Sigmoid colon (tissue), 7 donors: ENCODE data around the gene FLNA. TPM values are rescaled to one million over a fixed set of nuclear protein-coding genes. Genes with fewer than 3 reads are reported as not detected.
A peak's percentile ranks its signal among the peaks of the same experiment; 100 is the strongest.

Source experiments
- DNase-seq: peaks from one replicate; pipeline ENCODE4 v3.0.0-alpha.2; 2019
- H3K27ac ChIP-seq, 4 donors: fragments of 200-600 bp; sonication (generic); one replicate each; pipeline ENCODE4 v1.5.1; 2016 to 2019; ENCODE audit warnings: mild to moderate bottlenecking in 1 of 4
- H3K27me3 ChIP-seq, 3 donors: fragments of 200-600 bp; sonication (generic); one replicate each; pipeline ENCODE4 v1.5.1; 2019; ENCODE audit warnings: mild to moderate bottlenecking in 1 of 3
- H3K36me3 ChIP-seq, 4 donors: fragments of 200-600 bp; sonication (generic); one replicate each; pipeline ENCODE4 v1.5.1; 2016 to 2019
- H3K4me1 ChIP-seq, 4 donors: fragments of 200-600 bp; sonication (generic); one replicate each; pipeline ENCODE4 v1.5.1; 2017 to 2019
- H3K4me3 ChIP-seq, 4 donors: fragments of 200-600 bp; sonication (generic); one replicate each; pipeline ENCODE4 v1.5.1; 2017 to 2019; ENCODE audit warnings: mild to moderate bottlenecking in 2 of 4, moderate library complexity in 1 of 4
- H3K9me3 ChIP-seq, 4 donors: fragments of 200-600 bp in 3 of 4; sonication (generic) in 3 of 4; one replicate each; pipeline versions ENCODE4 v1.5.1 to v1.6.1; 2013 to 2019
- EP300 ChIP-seq, 4 donors: sonication (generic); formaldehyde crosslinking; IDR thresholded peaks; one replicate each; pipeline ENCODE4 v1.6.1; 2017; ENCODE audit warnings: antibody characterized with exemption in 4 of 4
- POLR2A ChIP-seq, 2 donors: fragments of 450-650 bp; IDR thresholded peaks; one replicate each; pipeline ENCODE4 v1.6.1; 2016; ENCODE audit warnings: antibody characterized with exemption in 2 of 2, mild to moderate bottlenecking in 2 of 2, moderate library complexity in 2 of 2
- POLR2AphosphoS5 ChIP-seq, 4 donors: sonication (generic); formaldehyde crosslinking; IDR thresholded peaks; one replicate each; pipeline ENCODE4 v1.6.1; 2017; ENCODE audit warnings: antibody characterized with exemption in 4 of 4
- WGBS, 2 donors: extraction: QIAGEN DNeasy Blood & Tissue Kit; methylation state at CpG; one replicate each; pipeline ENCODE4 v1.1.7; 2013; 5-methylcytosine and 5-hydroxymethylcytosine counted together
- intact Hi-C: fragments of 100-400 bp; cut with DNase I; formaldehyde crosslinking; loops from one replicate; pipeline ENCODE4 v1.15.1; 2023
- polyA plus RNA-seq, 3 donors: library from polyadenylated mRNA; stranded (reverse); fragments of 200-250 nt; gene quantifications; one replicate each; pipeline ENCODE4 v1.2.3, GENCODE V29; 2013
- total RNA-seq, 4 donors: library from RNA; depleted of rRNA; stranded (reverse); fragments of >200 nt; gene quantifications; one replicate each; pipeline ENCODE4 v1.1.0, GENCODE V29; 2016
- TF ChIP-seq, protein P1 (sequence below), 4 experiments: fragments of 450-650 bp in 3 of 4; fragments of 200-600 bp in 1 of 4; IDR thresholded peaks; one replicate each; pipeline ENCODE4 v1.5.1; 2016 to 2019; ENCODE audit warnings: antibody characterized with exemption in 4 of 4, mild to moderate bottlenecking in 3 of 4, moderate library complexity in 2 of 4
- donor health status: healthy with polysubstance abuse.
- donor health status: Bipolar disorder and iron deficiency.
- donor health status: healthy.

The FLNA gene
- total and polyA plus RNA-seq, 7 donors, result 27.0 to 9,435 (median 2,494) TPM

DNA sequence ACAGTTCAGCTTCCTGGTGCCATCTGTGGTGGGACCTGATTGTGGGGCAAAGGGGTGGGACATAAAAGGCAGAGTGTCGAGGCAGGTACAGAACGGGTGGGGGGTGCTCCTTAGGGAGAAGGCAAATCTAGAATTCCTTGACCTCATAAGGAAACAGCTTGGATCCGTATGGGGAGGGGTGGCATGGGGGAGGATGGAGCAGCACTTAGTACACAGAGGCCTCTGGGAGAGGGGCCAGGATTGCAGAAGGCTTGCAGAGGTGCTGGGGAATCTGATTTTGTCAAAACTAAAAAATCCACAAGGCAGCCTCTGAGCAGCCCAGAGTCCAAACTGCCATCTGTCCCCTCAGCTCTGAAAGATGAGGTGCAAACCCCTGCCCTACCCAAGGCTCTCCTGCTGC lies 2.3 kb upstream of the FLNA start:
- intact Hi-C loops, result no loop called here
- Histone ChIP-seq H3K4me1 (peaks cover 0 to 30% (median 20%) of the 10 kb centered on the region in 4 donors), H3K36me3 (peaks cover 0 to 6% (median 2%) of the 10 kb centered on the region in 4 donors), H3K4me3 (no peak overlapping the region), H3K27me3 (peaks cover 0 to 5% (median 0%) of the 10 kb centered on the region in 3 donors), H3K27ac (peak overlapping the region; percentile 98 to 99 (median 98)), H3K9me3 (no peaks in the 10 kb centered on the region)
- peak; percentile 91 for DNase-seq
- TF ChIP-seq POLR2AphosphoS5 (IDR thresholded peaks at IDR 0.05) (peak in 3 of 4 donors; percentile 22 to 34 (median 25)), EP300 (IDR thresholded peaks at IDR 0.05) (peak in 1 of 4 donors; percentile 53)
- TF ChIP-seq, protein P1, sequence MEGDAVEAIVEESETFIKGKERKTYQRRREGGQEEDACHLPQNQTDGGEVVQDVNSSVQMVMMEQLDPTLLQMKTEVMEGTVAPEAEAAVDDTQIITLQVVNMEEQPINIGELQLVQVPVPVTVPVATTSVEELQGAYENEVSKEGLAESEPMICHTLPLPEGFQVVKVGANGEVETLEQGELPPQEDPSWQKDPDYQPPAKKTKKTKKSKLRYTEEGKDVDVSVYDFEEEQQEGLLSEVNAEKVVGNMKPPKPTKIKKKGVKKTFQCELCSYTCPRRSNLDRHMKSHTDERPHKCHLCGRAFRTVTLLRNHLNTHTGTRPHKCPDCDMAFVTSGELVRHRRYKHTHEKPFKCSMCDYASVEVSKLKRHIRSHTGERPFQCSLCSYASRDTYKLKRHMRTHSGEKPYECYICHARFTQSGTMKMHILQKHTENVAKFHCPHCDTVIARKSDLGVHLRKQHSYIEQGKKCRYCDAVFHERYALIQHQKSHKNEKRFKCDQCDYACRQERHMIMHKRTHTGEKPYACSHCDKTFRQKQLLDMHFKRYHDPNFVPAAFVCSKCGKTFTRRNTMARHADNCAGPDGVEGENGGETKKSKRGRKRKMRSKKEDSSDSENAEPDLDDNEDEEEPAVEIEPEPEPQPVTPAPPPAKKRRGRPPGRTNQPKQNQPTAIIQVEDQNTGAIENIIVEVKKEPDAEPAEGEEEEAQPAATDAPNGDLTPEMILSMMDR (IDR thresholded peaks at IDR 0.05), result no peak
- 72 to 82% methylated on average over 3 of the region's 3 CpGs for WGBS, 2 donors

- no peak for DNase-seq
- peaks cover 0 to 17% (median 10%) of the 10 kb centered on the region in 4 donors for H3K4me1 ChIP-seq
- H3K27me3 ChIP-seq, result peaks cover 0 to 5% (median 0%) of the 10 kb centered on the region in 3 donors
- H3K9me3 ChIP-seq, result no peaks in the 10 kb centered on the region
- H3K27ac ChIP-seq, result peak overlapping the region; percentile 98 to 99 (median 98)
- intact Hi-C loops, result no loop called here
- peaks cover 9 to 15% (median 10%) of the 10 kb centered on the region in 4 donors for H3K36me3 ChIP-seq
- TF ChIP-seq, protein P1 (IDR thresholded peaks at IDR 0.05), result no peak
- 24 to 70% methylated on average over 10 of the region's 10 CpGs for WGBS, 2 donors
- H3K4me3 ChIP-seq, result peak overlapping the region; percentile 28 to 80 (median 78)
These were observed 696 bp upstream of the FLNA start for GRCh38 chrX:154375156-154375504.

DNA sequence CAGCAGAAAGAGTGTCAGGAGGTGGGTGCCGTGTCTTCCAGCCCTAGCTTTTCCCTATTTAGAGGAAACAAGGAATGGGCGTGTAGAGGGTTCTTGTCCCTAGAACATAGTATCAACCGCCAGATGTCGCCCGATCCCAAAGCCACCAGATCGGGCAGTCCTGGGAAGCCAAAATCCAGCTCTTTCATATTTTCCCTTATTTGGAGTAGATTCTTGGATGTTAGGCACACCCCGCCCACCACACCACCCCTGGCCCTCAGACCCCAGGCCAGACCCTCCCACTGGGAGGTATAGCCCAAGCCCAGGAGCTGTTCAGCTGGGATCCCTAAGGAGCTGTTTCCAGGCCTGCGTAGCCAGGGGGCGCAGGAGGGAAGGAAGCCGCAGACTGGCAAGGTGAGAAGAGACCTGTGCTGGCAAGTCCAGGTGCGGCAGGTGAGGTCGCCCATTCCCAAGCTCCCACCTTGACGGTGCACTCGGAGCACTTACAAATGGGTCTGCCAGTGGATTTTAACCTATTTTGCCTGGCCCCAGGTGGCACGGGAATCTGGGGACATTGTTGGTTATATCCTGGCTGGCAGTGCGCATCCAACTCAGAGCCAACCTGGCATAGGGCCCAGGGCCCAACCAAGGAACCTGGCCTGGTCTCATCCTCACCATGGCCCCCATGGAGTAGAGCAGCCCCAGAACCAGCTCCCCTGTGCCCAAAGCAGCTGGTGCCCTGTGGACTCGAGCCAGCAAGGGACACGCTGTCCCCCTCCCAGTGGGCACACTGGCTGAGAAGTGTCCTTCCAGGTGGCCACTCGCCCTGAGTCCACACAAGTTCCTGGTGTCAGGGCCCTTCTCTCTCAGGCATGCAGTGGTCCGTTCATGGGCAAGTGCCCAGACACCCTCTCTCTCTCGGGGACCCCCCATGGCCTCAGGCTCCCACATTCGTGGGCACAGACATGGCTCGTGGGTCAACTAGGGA lies 811 bp downstream of the FLNA start:
- DNase-seq, result no peak
- peak in 3 of 4 donors; percentile 49 to 75 (median 65) for TF ChIP-seq POLR2AphosphoS5 (IDR thresholded peaks at IDR 0.05)
- TF ChIP-seq, protein P1 (IDR thresholded peaks at IDR 0.05), result peak in 2 of 4 experiments; percentile 31 to 40
- peak in 1 of 2 donors; percentile 40 for TF ChIP-seq POLR2A (IDR thresholded peaks at IDR 0.05)
- TF ChIP-seq EP300 (IDR thresholded peaks at IDR 0.05), result no peak
- peak overlapping the region; percentile 98 to 99 (median 98) for H3K27ac ChIP-seq
- peak overlapping the region; percentile 73 to 80 (median 78) for H3K4me3 ChIP-seq
- H3K4me1 ChIP-seq, result peaks cover 0 to 18% (median 11%) of the 10 kb centered on the region in 4 donors
- WGBS, 2 donors, result 9 to 16% methylated on average over 23 of the region's 23 CpGs
- H3K36me3 ChIP-seq, result peaks cover 9 to 20% (median 16%) of the 10 kb centered on the region in 4 donors
- intact Hi-C loops, result no loop called here
- H3K9me3 ChIP-seq, result no peaks in the 10 kb centered on the region
- peaks cover 0 to 5% (median 0%) of the 10 kb centered on the region in 3 donors for H3K27me3 ChIP-seq

- no peak for DNase-seq
- Histone ChIP-seq H3K4me1 (peaks cover 0 to 28% (median 18%) of the 10 kb centered on the region in 4 donors), H3K9me3 (no peaks in the 10 kb centered on the region), H3K4me3 (peak overlapping the region; percentile 73 to 80 (median 78)), H3K36me3 (peaks cover 16 to 30% (median 21%) of the 10 kb centered on the region in 4 donors), H3K27ac (peak overlapping the region; percentile 98 to 99 (median 98)), H3K27me3 (peaks cover 0 to 5% (median 0%) of the 10 kb centered on the region in 3 donors)
- intact Hi-C loops, result no loop called here
- 11 to 28% methylated on average over 5 of the region's 5 CpGs for WGBS, 2 donors
- TF ChIP-seq POLR2AphosphoS5 (IDR thresholded peaks at IDR 0.05) (peak in 3 of 4 donors; percentile 50 to 71 (median 58)), POLR2A (IDR thresholded peaks at IDR 0.05) (no peak)
These were observed 1.8 kb downstream of the FLNA start for GRCh38 chrX:154372612-154373022.

DNA sequence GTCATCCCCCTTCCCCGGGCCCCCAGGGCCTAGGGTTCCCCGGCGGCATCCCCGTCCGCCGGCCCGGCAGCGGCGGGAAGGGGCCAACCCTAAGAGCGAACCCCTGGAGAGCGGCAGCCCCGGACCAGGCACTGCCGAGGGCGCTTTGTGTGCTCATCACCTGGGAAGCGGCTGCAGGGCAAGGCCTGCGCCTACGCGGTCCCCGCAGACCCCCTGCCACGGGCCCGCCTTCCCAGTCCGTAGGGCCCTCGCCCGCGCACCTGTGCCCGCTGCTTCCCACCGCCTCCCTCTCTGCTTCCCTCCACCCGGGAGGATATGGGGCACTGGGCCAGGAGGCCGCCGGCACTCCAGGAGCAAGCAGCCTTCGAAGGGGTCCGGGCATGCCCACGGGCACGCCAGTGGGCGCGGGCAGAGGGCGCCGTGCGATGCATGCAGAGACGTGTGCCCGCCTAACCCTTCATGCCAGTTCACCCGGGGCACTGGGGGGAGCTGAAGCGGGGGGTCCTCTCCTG lies 2.6 kb downstream of the FLNA start:
- no peak for DNase-seq
- no peaks in the 10 kb centered on the region for H3K9me3 ChIP-seq
- H3K4me3 ChIP-seq, result peak overlapping the region; percentile 73 to 80 (median 78)
- peaks cover 23 to 37% (median 28%) of the 10 kb centered on the region in 4 donors for H3K36me3 ChIP-seq
- intact Hi-C loops, result no loop called here
- WGBS, 2 donors, result 4 to 8% methylated on average over 43 of the region's 43 CpGs
- peak in 2 of 4 donors; percentile 5 to 8 for TF ChIP-seq POLR2AphosphoS5 (IDR thresholded peaks at IDR 0.05)
- no peak for TF ChIP-seq POLR2A (IDR thresholded peaks at IDR 0.05)
- TF ChIP-seq, protein P1 (IDR thresholded peaks at IDR 0.05), result no peak
- H3K27ac ChIP-seq, result peak overlapping the region; percentile 98 to 99 (median 98)
- peaks cover 0 to 29% (median 22%) of the 10 kb centered on the region in 4 donors for H3K4me1 ChIP-seq
- peaks cover 0 to 5% (median 0%) of the 10 kb centered on the region in 3 donors for H3K27me3 ChIP-seq
